CD4-positive, alpha-beta T cell treated with Interleukin-17A for 4 hours (primary cell): ENCODE results near the gene NR5A2.
A peak's percentile ranks its signal among the peaks of the same experiment; 100 is the strongest.

Experiments
- DNase-seq: peaks from one replicate; pipeline ENCODE4 v3.0.0-alpha.2; 2020; ENCODE audit warnings: mixed read lengths

NR5A2 gene

DNA sequence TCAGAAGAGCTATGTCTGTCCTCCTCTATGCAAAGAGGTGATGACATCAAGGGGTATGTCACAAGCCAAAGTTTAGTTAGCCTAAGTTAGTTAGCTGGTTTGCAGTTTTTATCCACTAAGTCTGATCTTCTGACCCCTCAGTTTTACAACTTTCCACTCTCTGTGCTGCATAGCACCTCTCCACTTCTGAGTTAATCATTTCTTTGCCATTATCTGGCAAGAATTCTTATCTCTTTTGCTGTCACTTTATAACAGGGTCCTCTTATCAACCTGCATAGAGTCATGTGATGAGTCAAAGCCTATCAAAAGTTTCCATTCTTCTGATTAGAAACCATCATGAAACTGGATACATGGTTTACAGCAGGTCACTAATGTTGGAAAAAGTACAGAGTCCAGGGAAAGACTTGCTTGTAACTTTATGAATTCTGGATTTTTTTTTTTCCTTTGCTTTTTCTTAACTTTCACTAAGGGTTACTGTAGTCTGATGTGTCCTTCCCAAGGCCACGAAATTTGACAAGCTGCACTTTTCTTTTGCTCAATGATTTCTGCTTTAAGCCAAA lies at the start of gene NR5A2:
TSS of gene NR5A2 (plus strand) at position 447 of the 560 bp plus-strand sequence. CDS start 138 bp downstream, outside the sequence.
- DNase-seq = no peak

DNA sequence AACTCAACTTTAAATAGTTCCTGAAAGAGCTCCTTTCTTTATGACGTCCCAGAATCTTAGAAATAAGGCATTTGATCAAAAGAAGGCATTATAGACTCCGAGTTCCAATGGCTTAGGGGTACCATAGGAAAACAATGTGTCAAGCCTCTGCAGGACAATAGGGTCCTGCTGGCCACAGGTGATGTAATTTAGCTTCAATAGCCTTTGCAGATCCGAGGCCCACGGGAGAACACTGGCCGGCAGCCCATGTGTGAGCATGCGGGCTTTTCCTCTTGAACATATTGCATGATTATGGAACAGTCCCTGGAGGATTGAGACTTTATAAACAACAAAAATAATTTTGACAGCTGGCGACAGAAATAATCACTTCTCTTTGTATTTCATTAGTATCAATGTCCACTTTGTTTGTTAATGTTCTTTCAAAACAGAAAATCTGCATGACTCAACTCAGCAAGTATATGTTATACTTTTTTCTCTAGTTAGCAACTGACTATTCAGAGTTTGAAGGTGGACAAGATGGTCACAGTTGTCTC lies 49.0 kb upstream of the NR5A2 start:
- DNase-seq = no peak

DNA sequence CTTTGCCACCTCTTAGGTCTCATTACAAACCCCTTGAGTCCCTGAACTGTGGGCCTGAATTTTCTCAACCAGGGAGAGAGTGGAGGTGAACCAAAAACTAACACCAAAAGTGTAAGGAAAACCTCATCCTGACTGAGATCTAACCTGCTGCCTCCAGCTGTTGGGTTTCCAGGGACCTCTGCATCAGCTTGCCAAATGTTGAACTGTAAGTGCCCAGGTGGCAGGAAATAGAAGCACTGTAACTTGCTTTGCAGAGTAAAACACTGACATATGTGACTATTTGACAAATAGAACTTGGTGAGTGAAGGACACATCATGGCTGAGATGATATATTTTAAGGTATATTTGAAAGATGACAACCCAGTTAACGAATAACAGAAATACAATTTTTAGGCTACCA lies 48.4 kb upstream of the NR5A2 start:
- DNase-seq = no peak

DNA sequence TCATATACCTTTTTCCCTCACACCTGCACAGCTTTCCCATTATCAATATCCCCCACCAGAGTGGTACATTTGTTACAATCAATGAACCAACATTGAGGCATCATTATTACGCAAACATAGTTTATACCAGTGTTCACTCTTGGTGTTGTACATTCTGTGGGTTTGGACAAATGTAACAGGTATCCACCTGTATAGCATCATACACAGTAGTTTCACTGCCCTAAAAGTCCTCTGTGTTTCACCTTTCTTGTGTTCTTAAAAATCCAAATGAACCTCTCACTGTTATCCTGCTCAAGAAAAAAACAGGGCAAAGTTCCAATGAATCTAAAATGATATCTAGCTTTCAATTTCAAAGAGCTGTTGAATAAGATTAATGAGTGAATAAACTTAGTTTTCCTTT lies 45.9 kb upstream of the NR5A2 start:
- DNase-seq = no peak

DNA sequence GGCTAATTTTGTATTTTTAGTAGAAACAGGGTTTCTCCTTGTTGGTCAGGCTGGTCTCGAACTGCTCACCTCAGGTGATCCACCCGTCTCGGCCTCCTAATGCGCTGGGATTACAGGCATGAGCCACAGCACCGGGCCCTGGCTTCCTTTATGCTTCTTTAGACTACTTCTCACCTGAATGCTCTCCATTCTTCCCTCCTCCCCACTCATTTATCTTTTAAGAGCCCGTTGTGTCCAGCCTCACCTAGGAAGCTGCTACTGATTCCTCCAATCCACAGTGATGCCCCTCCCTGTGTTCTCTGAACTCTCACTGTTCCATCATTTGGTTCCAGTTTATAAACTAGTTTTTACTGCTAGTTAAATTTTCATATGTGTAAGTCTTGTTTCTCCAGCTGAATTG lies 44.9 kb upstream of the NR5A2 start:
- no peak for DNase-seq

DNA sequence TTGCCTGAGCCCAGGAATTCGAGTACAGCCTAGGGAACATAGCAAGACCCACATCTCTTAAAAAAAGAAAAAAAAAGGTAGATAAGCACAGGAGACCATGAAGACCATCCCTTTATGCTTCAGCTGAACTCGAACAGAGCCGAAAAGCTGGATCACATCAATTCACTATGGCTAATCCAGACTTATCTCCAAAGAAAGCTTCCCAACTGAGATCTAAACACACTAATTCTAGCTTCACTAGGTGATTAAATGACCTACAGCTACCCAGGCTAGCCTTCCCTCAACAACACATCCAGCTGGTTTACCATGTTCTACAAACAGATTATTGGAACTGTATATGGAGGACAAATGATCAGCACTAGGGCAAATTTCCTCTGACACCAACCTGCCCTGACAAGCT lies 44.0 kb upstream of the NR5A2 start:
- no peak for DNase-seq

DNA sequence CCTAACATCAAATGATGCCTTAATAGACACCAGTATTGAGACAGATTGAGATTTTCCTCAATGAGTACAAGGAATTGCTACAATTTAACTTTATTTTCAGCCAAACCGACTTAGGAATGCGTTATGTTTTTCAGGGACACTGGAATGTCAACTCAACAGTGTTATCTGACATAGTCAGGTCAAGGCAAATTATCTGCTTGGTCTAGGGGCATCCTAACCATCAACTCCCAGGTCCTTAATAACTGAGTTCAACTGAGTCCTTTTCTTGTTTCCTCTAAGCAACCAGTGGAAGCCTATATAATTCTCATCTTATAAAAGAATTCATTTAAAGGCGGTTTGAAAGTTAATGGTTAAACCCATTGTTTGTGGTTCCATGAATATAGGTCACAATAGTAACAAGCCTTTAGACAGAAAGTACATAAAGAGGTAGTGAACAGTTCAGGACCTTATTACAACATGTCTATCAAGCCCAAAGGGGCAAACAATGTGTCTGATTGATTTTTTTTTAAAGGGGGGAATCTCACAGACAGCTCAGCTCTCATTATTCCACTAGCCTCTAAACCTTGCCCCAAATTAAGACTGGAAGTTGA lies 32.3 kb upstream of the NR5A2 start:
- DNase-seq = no peak

DNA sequence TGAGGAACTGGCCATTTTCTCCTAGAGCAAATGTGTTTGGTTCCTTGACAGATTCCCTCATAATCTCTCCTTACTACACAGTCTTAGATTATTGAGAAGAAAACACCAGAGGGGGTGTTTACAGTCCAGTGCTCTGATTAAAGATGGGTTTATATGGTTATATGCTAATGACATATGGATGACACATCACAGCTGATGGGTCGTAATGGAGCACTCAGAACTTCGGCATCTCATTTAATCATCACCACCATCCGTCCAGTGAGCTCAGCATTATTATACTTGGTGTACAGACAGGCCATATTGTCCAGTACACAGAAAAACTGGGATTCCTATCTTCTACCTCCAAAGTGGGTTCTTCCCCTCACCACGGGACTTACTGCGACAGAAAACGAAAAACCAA lies 22.3 kb upstream of the NR5A2 start:
- DNase-seq = no peak

DNA sequence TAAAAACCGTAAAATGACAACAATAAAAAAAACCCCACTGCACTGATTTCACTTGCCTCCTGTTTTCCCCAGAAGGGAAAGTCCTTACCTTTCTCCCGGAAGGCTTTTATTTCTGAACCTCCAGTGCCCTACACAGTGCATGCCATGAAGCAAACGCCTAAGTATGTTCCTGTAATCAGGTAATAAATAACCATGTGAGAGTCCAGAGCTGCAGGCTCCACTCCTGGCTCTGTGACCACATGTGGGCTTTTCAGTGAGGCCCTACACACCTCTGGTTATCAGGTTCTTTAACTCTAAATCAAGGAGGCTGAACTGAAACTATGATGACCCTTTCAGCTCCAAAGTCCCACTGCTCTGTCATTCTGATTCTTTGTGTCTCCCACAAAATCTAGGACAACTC lies 20.8 kb upstream of the NR5A2 start:
- no peak for DNase-seq

DNA sequence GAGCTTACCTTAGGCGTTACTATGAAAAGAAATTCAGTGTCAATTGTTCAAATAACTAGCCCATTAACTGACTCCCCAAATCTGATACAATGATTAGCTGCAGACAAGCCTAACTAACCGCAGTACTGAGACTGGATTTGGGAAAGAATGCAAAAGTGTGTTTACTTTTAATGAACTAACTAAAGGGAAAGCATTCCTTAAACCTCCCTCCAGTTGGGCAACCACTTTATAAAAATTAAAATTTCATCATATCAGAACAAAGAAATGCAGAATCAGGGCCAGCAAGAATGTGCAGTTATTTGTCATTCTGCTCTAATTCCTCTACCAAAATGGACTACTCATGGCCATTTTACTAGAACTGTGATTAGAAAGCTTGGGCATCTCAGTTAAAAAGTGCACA lies 11.7 kb upstream of the NR5A2 start:
- DNase-seq = no peak

DNA sequence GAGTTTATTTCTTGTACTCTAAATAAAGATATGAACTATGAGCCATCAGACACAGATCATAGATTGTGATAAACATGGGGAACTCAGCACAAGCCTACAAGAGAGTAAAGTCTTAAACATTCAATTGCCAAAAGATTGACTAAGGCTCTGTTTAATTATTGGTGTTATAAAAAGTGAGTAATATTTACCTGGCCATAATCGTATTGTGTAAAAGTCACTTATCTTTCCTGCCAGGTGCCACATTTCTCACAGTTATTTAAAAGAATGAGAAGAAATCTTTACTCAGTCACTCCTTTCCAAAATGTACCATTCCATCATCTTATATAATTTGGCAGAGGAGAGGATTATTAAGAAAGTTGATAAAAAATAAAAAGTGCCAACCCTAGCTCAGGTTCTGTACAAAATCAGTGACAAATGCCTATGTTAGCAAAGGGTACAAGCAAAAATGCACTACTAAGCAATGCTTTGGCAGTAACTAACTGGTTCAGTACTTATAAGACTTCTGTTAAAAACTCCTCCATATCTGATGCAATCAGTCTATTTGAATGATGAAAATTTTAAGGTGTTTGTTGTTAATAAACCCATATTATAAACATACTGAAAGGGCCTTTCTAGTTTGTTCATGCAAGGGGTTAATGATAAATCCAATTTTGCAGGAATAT lies 5.8 kb upstream of the NR5A2 start:
- no peak for DNase-seq

DNA sequence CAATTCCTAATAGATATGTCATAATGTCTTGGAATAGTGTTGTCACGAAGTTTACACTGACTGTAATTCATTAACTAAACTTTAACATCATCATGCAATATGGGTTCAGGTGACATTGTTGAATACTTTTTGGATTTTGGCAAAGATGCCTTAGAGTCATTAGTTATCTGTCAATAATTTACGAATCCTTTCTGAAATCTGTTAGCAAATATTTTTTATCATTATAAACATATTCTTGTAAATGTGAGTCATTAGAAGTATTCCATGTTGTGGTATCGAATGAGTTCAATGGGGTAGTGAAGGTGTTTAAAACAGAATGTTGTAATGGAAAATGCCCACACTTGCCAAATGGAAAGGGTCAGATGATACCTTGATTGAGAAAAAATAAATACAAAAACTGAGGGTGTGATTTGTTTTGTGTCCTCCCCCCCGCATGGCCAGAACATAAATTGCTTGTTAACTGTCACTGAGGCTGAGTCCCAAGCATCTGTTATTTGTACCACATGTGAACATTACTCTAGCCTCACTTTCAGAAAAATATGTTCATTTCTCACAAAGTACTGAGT lies 5.2 kb upstream of the NR5A2 start:
- no peak for DNase-seq

DNA sequence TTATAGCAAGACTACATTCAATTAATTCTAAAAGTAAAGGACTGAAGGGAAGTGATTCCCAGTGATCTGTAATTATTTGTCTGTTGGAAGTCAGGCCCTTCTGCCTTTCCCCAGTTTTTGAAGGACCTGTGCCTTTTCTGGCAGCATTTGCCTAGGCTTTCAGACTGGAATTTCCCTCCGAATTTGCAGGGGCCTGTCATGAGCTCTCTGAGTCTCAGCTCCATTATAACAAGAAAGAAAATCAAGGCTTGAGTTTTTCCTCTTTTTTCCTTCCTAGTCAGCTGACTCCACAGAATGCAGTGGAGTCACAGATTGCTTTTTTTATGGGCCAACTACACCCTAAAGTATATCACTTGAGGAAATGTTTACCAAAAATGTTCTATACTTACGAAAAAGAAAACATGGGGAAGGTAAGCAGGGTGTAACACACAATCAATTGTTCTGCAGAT lies 1.1 kb downstream of the NR5A2 start:
- DNase-seq = no peak

DNA sequence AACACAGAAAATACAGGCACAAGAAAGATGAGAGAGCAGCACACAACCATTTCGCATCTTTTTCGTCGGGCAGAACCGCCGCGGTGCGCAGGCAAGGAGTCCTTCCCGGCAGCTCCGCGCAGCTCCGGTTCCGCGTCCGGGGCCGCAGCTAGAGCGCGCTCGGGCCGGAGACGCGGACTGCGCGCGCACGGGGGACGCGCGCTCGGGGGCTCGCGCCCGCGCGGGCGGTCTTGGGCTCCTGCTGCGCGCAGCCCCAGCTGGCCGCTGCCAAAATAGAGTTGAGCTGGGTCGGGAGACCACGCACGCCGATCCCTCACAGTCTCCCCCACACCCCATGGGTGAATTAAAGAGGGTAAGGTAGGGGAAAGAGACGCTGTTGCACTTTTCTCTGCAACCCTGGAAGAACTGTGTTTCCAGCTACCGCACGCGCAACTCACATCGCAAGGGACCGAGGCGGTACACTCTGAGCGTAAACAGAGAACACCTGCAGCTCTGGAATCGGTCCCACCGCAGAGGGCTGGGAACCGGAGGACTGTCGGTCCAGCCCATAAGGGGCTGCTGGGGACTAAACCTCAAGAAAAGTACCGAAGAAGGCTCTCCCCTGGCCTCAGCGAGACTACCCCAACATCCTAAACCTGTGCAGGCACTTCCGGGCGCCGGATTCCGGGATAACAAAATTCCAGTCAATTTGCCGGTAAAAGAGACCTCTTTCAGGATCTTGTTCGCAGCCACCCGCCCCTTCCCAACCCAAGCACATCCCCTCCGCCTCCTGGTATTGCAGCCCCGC lies 1.7 kb downstream of the NR5A2 start:
- peak; percentile 3 for DNase-seq

DNA sequence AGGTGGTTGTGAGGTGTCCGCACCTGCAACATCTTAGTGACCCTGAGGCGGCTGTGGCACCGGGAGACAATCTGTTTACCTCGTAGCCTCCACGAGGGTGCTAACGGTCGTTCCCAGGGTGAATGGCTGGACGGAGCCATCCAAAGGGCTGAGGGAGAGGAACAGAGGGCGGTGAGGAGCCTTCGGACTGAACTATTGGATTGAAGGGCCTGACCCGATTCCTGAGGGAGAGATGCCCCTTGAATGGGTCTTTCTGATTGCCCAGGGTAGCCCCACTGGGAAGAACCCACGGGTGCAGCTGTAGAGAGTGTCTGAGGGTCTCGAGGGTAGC lies 2.3 kb downstream of the NR5A2 start:
- DNase-seq = no peak

DNA sequence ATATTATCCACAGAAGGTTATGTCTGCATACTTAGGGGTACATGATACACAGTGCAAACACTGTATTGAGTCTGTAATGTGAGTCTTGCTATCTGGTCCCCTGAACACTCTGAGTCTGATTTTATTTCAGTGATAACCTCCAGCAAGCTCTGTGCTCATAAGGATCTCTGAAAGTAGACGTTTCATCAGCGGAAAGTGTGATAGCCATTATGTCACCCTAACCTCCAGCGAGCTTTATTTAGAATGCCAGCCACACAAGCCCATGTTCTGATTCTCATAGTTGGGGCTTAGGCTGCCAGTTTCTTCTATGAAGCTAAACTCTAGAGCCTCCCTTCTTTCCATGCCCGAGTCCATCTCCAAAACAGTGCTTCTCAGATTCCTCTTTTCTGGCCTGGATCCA lies 3.3 kb downstream of the NR5A2 start:
- DNase-seq = no peak

DNA sequence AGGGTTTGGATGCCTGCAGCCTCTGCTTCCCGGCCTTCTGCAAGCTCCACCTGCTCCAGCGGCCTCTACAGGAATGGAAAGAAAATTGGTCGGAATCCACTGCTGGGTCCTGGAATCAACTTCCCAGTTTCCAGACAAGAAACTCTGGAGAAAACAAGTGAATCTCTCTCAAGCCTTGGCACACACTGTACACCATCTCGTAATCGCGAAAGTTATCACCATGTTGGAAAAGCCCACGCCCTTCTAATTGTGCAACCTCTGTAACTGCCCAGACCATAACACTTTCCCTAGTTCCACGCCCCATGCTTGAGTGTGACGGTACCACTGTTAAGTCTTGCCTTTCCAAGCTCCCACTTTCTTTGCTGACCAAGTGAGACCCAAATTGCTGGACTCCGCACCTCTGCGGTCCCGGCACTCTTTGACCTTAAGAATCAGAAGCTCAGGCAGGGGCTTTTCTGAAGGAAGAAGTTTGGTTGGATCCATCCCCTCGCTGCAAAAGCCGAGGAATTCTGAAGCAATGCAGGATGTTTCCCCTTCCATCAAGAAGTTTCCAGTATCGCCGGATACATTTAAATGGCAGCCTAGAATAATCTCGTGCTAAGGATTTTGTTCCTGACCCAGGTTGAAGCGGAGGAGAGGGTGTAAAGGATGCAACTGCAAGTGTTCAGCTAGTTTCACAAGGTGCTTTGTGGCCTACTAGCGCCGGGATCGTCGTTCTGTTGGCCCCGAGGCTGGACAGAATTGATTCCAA lies 6.2 kb downstream of the NR5A2 start:
- DNase-seq = no peak

DNA sequence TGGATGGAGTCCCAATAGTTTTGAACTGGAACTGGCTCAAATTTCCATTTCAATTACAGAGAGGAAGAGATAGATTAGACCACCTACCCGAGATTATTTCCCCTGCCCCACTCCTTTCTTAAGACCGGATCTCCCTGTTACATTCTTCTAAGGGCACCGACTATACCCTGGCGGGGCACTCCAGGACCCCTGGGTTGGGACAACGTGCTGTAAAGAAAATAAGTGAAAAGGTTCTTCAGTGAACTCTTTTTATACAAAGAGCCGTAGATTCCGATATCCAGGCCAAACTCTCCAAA lies 6.7 kb downstream of the NR5A2 start:
- DNase-seq = no peak

DNA sequence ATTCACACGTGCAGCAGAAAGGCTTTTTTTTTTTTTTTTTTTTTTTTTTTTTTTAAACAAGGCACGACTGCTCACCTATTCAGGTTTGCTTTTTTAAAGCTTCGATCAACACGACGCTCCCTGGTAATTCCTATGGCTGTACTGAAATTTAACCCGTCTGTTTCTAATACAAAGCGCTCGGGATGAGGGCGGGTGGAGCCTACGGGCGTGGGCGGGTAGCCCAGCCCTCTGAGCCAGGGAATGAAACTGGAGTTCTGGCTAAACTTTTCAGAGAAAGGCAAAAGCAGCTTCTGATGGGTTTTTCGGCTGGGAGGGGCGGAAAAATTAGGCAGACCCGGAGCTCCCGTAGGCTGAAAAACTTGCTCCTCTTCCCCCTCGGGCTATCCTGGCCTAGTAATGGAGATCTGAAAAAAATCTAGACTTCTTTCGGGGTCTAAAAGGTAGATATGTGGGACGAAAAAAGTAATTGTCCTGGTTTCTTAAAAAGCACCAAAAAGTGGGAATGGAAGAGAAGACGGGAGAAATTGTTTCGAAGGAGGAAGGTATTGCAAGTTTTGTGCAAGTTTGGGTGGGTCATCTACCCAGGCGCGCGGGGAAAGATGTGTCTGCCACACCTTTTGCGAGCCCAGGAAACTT lies 7.4 kb downstream of the NR5A2 start:
- DNase-seq = no peak

DNA sequence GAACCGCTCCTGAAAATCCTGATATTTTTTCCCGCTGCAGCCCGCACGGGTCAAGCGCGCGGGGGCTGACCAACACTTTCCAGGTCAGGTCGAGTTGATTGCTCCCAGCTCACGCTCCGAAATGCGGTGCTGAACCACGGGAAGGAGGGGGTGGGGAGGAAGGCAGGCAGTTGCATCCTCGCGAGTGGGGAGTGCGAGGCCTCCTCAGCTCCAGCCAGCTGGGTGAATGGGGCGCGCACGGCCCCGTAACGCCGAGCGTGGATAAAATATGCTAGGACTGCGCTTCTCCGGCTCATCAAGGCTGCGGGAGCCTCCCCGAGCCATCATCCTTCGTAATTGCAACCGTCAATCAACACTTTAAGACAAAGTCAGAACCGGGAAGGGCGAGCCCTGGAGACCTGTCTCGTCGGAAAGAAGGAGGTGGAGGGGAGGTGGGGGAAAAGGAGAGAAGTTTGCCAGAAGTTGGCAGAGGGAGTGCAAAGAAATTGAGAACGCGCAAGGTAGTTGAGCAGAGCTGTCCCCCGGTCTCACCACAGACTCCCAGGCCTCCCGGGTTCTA lies 8.0 kb downstream of the NR5A2 start:
- DNase-seq = no peak

DNA sequence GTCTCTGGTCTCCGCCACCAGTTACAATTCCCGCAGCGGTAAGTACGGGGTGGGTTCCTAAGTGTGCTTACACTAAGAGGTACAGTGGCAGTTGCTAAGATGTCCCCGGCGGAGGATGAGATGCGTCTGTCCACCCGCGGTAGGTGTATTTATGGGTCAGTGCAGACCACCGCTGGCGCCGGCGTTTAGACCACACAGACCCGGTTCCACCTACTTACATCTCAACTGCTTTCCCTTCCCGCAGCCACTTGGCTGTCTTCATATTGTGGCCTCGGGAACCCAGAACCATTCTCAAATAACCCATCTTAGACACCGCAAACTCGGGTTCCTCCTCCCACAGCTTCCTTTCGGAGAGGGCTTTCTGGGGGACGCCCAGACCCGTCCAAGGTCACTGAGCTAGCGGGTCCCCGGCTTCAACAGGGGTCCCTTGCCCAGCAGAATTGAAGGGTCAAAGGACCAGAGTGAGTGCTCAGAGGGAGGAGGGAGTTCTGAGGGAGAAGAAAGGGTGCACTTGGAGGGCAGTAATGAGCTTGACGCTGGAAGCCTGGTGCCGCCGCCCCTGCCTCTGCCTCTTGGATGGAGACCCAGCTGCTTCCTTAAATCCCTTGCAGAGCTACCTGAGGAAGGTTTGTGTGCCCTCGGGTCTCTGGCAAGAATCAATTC lies 8.6 kb downstream of the NR5A2 start:
- DNase-seq = no peak
